Activated naive CD8-positive, alpha-beta T cell treated with anti-CD3 and anti-CD28 coated beads for 36 hours (primary cell): ENCODE data around the gene ST8SIA3. TPM values are rescaled to one million over a fixed set of nuclear protein-coding genes. Genes with fewer than 3 reads are reported as not detected.
"Not testable (repeated sequence)": the region's sequence is repeated elsewhere in the genome, so short reads cannot be mapped to it uniquely, and the experiment has no call there.

Source experiments
- DNase-seq: peaks from one replicate; pipeline ENCODE4 v3.0.0; 2021
- H3K27ac Mint-ChIP-seq: one replicate; pipeline ENCODE4 v1.8.0; 2022; ENCODE audit warnings: mild to moderate bottlenecking, moderate library complexity, mixed read lengths
- H3K27me3 Mint-ChIP-seq: one replicate; pipeline ENCODE4 v1.8.0; 2022; ENCODE audit warnings: mild to moderate bottlenecking, mixed read lengths
- H3K36me3 Mint-ChIP-seq: one replicate; pipeline ENCODE4 v1.8.0; 2021; ENCODE audit warnings: mild to moderate bottlenecking, mixed read lengths
- H3K4me1 Mint-ChIP-seq: one replicate; pipeline ENCODE4 v1.8.0; 2021; ENCODE audit warnings: mixed read lengths
- H3K4me3 Mint-ChIP-seq: one replicate; pipeline ENCODE4 v1.8.0; 2022; ENCODE audit warnings: mild to moderate bottlenecking, moderate library complexity, mixed read lengths
- H3K9me3 Mint-ChIP-seq: one replicate; pipeline ENCODE4 v1.8.0; 2022; ENCODE audit warnings: mixed read lengths
- total RNA-seq, 2 experiments: library from RNA; stranded (reverse); gene quantifications; one replicate each; pipeline ENCODE4 v1.2.3, GENCODE V29; 2021

The ST8SIA3 gene
- total RNA-seq, 2 experiments from 2014 or later, result not detected

DNA sequence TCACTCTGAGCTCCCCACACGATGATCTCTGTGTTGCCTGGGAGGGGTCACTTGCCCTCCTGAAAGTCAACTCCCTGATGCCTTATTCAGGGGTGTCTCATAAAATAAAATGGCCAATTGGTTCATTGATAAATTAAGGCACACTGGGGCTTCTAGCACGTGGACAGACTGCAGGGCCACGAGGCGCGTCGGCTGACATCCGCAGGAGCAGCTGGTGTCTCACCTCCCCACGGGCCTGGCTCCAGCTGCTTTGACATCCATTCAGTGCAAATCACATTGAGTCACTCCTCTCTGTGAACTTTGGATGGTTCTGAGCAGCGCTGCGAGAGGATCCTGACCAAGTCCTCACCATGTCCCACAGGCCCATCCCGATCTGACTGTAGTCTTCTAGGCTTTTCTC is 4.6 kb upstream of the ST8SIA3 start:
- H3K4me1 Mint-ChIP-seq, result peaks cover 2% of the 10 kb centered on the region
- no peak overlapping the region for H3K4me3 Mint-ChIP-seq
- H3K36me3 Mint-ChIP-seq, result no peaks in the 10 kb centered on the region
- no peak for DNase-seq
- no peaks in the 10 kb centered on the region for H3K9me3 Mint-ChIP-seq
- H3K27ac Mint-ChIP-seq, result no peak overlapping the region
- H3K27me3 Mint-ChIP-seq, result peaks cover 41% of the 10 kb centered on the region

DNA sequence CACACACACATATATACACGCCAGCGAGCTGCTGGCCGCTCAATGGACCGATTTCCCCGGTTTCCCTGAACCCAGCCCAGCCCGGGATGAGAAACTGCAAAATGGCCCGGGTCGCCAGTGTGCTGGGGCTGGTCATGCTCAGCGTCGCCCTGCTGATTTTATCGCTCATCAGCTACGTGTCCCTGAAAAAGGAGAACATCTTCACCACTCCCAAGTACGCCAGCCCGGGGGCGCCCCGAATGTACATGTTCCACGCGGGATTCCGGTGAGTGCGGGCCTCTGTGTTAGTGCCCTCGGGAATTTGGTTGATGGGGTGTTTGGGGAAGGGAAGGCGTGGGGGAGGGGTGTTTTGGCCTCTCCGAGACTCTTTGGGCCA is 392 bp downstream of the ST8SIA3 start:
- H3K4me1 Mint-ChIP-seq, result peaks cover 3% of the 10 kb centered on the region
- no peak overlapping the region for H3K27ac Mint-ChIP-seq
- no peak overlapping the region for H3K4me3 Mint-ChIP-seq
- no peak for DNase-seq
- H3K36me3 Mint-ChIP-seq, result peaks cover 6% of the 10 kb centered on the region
- H3K9me3 Mint-ChIP-seq, result peaks cover 7% of the 10 kb centered on the region
- H3K27me3 Mint-ChIP-seq, result peaks cover 58% of the 10 kb centered on the region

DNA sequence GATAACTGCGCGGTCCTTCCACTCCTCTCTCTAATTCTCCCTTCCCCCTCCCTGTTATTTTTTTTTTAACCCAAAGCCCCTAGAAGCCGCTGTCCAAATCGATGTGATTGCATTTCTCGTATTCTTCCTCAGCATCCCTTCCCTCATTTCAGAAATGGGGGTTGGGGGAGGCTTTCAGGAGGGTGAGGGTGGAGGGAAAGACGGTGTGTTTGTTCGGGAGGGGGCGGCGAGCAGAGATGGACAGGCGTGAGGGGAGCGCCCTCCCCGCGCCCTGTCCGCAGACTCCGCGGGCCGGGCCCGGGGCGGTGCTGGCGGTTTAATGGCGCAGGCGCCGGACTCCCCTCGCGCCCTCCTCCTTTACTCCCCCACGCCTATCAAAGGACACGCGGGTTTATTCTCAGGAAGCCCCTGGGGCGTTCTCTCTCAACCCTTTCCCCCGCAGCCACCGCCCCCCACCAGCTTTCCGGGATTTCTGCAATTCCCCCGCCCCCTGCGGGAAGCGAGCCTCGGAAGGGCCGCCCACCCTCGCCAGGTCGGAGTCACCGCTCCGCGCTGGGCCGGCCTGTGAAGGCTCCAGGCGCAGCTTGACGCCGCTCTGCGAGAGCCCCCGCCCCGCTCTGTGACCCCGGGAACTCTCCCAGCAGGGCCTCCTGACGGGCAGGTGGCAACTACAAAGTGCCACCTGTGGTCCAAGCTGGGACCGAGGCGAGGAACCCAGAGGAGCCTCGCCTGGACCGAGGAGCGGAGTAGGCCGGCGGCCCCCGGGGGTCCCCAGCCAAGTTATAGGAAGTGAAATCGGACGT is 981 bp downstream of the ST8SIA3 start:
- Mint-ChIP-seq H3K9me3 (peaks cover 7% of the 10 kb centered on the region), H3K36me3 (peaks cover 6% of the 10 kb centered on the region), H3K27ac (no peak overlapping the region), H3K4me1 (peaks cover 3% of the 10 kb centered on the region), H3K27me3 (peaks cover 61% of the 10 kb centered on the region), H3K4me3 (no peak overlapping the region)
- DNase-seq, result no peak

GRCh38 chr18:57353940-57354461 is 1.6 kb downstream of the ST8SIA3 start:
- H3K36me3 Mint-ChIP-seq, result peaks cover 6% of the 10 kb centered on the region
- H3K27me3 Mint-ChIP-seq, result peaks cover 62% of the 10 kb centered on the region
- no peak overlapping the region for H3K4me3 Mint-ChIP-seq
- no peak overlapping the region for H3K27ac Mint-ChIP-seq
- H3K4me1 Mint-ChIP-seq, result peaks cover 3% of the 10 kb centered on the region
- H3K9me3 Mint-ChIP-seq, result peaks cover 7% of the 10 kb centered on the region
- peak; percentile 38 for DNase-seq

- H3K9me3 Mint-ChIP-seq, result peaks cover 4% of the 10 kb centered on the region
- H3K36me3 Mint-ChIP-seq, result peaks cover 2% of the 10 kb centered on the region
- no peaks in the 10 kb centered on the region for H3K4me1 Mint-ChIP-seq
- DNase-seq, result no peak
- peaks cover 41% of the 10 kb centered on the region for H3K27me3 Mint-ChIP-seq
- H3K27ac Mint-ChIP-seq, result no peak overlapping the region
- H3K4me3 Mint-ChIP-seq, result no peak overlapping the region
These were observed 7.1 kb downstream of the ST8SIA3 start for GRCh38 chr18:57359433-57359832.

DNA sequence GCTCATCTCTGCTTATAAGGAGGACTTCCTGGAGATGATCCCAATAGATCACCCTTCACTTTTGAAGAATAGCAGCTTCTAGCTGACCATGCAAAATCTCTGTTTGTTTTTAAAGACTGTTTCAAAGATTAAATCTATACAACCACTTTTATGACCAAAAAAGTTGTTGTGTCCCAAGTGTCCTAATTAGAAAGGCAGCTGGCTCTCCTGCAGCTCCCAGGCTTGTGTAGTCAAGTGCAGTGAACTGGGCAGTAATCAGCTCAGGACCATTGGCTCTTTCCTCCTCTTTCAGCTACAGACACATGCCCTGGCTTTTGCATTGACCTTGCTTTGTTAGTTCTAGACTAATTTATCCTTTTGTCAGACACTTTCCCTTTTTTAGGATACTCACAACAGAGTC is 10.4 kb downstream of the ST8SIA3 start:
- H3K27me3 Mint-ChIP-seq, result peaks cover 30% of the 10 kb centered on the region
- H3K27ac Mint-ChIP-seq, result no peak overlapping the region
- H3K9me3 Mint-ChIP-seq, result no peaks in the 10 kb centered on the region
- no peaks in the 10 kb centered on the region for H3K36me3 Mint-ChIP-seq
- no peak overlapping the region for H3K4me3 Mint-ChIP-seq
- H3K4me1 Mint-ChIP-seq, result no peaks in the 10 kb centered on the region
- no peak for DNase-seq

GRCh38 chr18:57364460-57364859 is 12.1 kb downstream of the ST8SIA3 start:
- DNase-seq, result no peak
- no peaks in the 10 kb centered on the region for H3K4me1 Mint-ChIP-seq
- no peak overlapping the region for H3K4me3 Mint-ChIP-seq

DNA sequence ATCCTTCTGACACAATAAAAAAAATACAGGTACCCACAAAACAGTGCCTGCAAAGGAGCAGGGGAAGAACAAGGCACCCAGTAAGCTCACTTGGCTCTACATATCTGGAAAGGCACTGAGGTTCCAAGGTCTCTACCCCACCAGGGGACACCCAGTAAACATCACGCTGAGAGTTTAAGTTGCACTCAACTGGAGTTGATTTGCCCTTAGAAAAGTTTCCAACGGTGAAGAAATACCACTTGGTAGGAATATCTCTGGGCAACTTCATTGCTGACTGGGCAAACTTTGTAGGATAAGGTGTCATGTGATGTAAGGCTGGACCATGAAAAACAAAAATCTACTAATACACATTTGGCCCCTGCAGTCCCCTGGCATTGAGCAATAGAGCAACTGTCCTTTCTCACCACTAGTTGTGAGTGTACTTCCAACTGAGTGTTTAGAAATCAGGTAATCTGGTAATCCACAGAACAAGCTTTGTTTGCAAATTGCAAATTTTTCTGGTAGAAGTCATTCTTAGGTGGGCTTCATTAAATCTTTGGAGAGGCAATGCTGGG is 14.2 kb downstream of the ST8SIA3 start:
- Mint-ChIP-seq H3K36me3 (no peaks in the 10 kb centered on the region), H3K4me1 (no peaks in the 10 kb centered on the region), H3K27me3 (peaks cover 28% of the 10 kb centered on the region), H3K27ac (no peak overlapping the region), H3K4me3 (no peak overlapping the region), H3K9me3 (no peaks in the 10 kb centered on the region)
- DNase-seq, result no peak

More at GRCh38 chr18:57364460-57364859, 12.1 kb downstream of the ST8SIA3 start:
- no peaks in the 10 kb centered on the region for H3K9me3 Mint-ChIP-seq
- H3K27ac Mint-ChIP-seq, result no peak overlapping the region
- peaks cover 39% of the 10 kb centered on the region for H3K27me3 Mint-ChIP-seq
- H3K36me3 Mint-ChIP-seq, result no peaks in the 10 kb centered on the region

- DNase-seq, result no peak
- H3K9me3 Mint-ChIP-seq, result no peaks in the 10 kb centered on the region
- peaks cover 34% of the 10 kb centered on the region for H3K27me3 Mint-ChIP-seq
- H3K4me1 Mint-ChIP-seq, result no peaks in the 10 kb centered on the region
- no peak overlapping the region for H3K4me3 Mint-ChIP-seq
- H3K27ac Mint-ChIP-seq, result no peak overlapping the region
- H3K36me3 Mint-ChIP-seq, result no peaks in the 10 kb centered on the region
These were observed 20.1 kb downstream of the ST8SIA3 start for GRCh38 chr18:57372444-57372843.

DNA sequence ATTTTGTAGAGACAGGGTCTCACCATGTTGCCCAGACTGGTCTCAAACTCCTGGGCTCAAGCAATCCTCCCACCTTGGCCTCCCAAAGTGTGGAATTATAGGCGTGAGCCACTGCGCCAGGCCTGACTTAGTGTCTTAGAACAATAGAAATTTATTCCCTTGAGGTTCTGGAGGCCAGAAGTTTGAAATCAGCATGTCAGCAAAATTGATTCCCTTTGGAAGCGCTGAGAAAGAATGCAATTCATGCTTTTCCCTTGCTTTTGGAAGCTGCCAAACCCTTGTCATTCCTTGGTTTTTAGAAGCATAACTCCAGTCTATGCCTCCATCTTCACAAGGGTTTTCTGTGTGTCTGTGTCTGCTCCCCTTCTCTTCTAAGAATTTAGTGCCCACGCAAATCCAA is 20.7 kb downstream of the ST8SIA3 start:
- no peak overlapping the region for H3K27ac Mint-ChIP-seq
- no peak for DNase-seq
- H3K9me3 Mint-ChIP-seq, result no peaks in the 10 kb centered on the region
- H3K4me1 Mint-ChIP-seq, result no peaks in the 10 kb centered on the region
- H3K27me3 Mint-ChIP-seq, result peaks cover 33% of the 10 kb centered on the region
- H3K4me3 Mint-ChIP-seq, result no peak overlapping the region
- no peaks in the 10 kb centered on the region for H3K36me3 Mint-ChIP-seq

DNA sequence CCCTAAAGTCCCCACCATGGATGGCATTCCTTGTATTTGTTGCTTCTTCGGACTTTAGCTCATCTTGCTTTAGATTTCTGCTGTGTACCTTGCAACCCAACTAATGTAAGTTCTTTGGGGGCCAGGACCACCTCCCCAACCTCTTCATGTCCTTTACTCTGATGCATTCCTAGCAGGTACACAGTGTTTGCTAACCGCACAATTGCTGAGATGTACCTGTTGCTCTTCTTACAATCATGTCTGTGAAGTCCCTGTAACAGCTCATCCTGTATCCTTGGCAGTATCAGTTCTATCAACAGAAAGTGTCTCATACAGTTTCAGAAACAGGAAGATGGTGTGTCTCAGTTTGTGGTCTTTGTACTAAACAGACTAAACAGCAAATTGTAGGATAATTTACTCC is 24.1 kb downstream of the ST8SIA3 start:
- H3K36me3 Mint-ChIP-seq, result no peaks in the 10 kb centered on the region
- no peak overlapping the region for H3K27ac Mint-ChIP-seq
- no peak overlapping the region for H3K4me3 Mint-ChIP-seq
- H3K4me1 Mint-ChIP-seq, result no peaks in the 10 kb centered on the region
- DNase-seq, result no peak
- H3K9me3 Mint-ChIP-seq, result no peaks in the 10 kb centered on the region
- peaks cover 24% of the 10 kb centered on the region for H3K27me3 Mint-ChIP-seq

- H3K4me3 Mint-ChIP-seq, result no peak overlapping the region
- H3K9me3 Mint-ChIP-seq, result peaks cover 2% of the 10 kb centered on the region
- DNase-seq, result no peak
- peaks cover 30% of the 10 kb centered on the region for H3K27me3 Mint-ChIP-seq
- no peaks in the 10 kb centered on the region for H3K36me3 Mint-ChIP-seq
- no peak overlapping the region for H3K27ac Mint-ChIP-seq
- no peaks in the 10 kb centered on the region for H3K4me1 Mint-ChIP-seq
These were observed 36.9 kb downstream of the ST8SIA3 start for GRCh38 chr18:57389271-57389670.

GRCh38 chr18:57390044-57390443 is 37.7 kb downstream of the ST8SIA3 start:
- no peaks in the 10 kb centered on the region for H3K36me3 Mint-ChIP-seq
- no peak overlapping the region for H3K27ac Mint-ChIP-seq
- H3K4me3 Mint-ChIP-seq, result no peak overlapping the region
- no peak for DNase-seq
- H3K27me3 Mint-ChIP-seq, result peaks cover 34% of the 10 kb centered on the region
- H3K4me1 Mint-ChIP-seq, result no peaks in the 10 kb centered on the region
- peaks cover 2% of the 10 kb centered on the region for H3K9me3 Mint-ChIP-seq

GRCh38 chr18:57394749-57395148 is 42.4 kb downstream of the ST8SIA3 start:
- H3K4me1 Mint-ChIP-seq, DNase-seq, H3K36me3 Mint-ChIP-seq, H3K27ac Mint-ChIP-seq, H3K4me3 Mint-ChIP-seq, H3K9me3 Mint-ChIP-seq: not testable (repeated sequence)
- peaks cover 39% of the 10 kb centered on the region for H3K27me3 Mint-ChIP-seq

DNA sequence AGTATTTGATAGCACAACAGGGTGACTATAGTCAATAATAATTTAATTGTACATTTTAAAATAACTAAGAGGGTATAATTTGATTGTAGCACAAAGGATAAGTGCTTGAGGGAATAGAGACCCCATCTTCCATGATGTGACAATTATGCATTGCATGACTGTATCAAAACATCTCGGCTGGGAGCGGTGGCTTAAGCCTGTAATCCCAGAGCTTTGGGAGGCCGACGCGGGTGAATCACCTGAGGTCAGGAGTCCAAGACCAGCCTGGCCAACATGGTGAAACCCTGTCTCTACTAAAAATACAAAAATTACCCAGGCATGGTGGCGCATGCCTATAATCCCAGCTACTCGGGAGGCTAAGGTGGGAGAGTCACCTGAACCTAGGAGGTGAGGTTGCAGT is 44.5 kb downstream of the ST8SIA3 start:
- not testable (repeated sequence) for H3K9me3 Mint-ChIP-seq, DNase-seq, H3K4me3 Mint-ChIP-seq, H3K36me3 Mint-ChIP-seq, H3K4me1 Mint-ChIP-seq, H3K27ac Mint-ChIP-seq
- peaks cover 23% of the 10 kb centered on the region for H3K27me3 Mint-ChIP-seq
